Lower leg skin (tissue), 3 donors: ENCODE results near the gene POLQ.

Experiments
- CTCF ChIP-seq, 3 donors: fragments of 450-650 bp; IDR thresholded peaks; one replicate each; pipeline ENCODE4 v1.5.1; 2016; ENCODE audit warnings: antibody characterized with exemption in 3 of 3, mild to moderate bottlenecking in 3 of 3, moderate library complexity in 2 of 3
- POLR2A ChIP-seq, 2 donors: fragments of 450-650 bp; IDR thresholded peaks; one replicate each; pipeline ENCODE4 v1.6.1; 2016 to 2017; ENCODE audit warnings: antibody characterized with exemption in 2 of 2, mild to moderate bottlenecking in 1 of 2, moderate library complexity in 1 of 2

GRCh38 chr3:121414924-121415323, 130.9 kb downstream of the POLQ start:
- TF ChIP-seq POLR2A (IDR thresholded peaks at IDR 0.05) (no peak), CTCF (IDR thresholded peaks at IDR 0.05) (no peak)
